Neural cell (in vitro differentiated cells): Measurements from ENCODE around the gene POLDIP3. TPM values are rescaled to one million over a fixed set of nuclear protein-coding genes. Genes with fewer than 3 reads are reported as not detected.
"Not testable (repeated sequence)": the region's sequence is repeated elsewhere in the genome, so short reads cannot be mapped to it uniquely, and the experiment has no call there.

ENCODE experiments used
- H2AFZ ChIP-seq: fragments of 200-600, 300-800 bp; sonication (generic), shearing (Covaris generic); 2 replicates; pipeline ENCODE4 v1.6.0; 2014; ENCODE audit warnings: low read depth, mild to moderate bottlenecking, antibody characterized with exemption, low read length, moderate library complexity
- H3F3A ChIP-seq: fragments of 200-600 bp; shearing (Covaris generic); 2 replicates; pipeline ENCODE4 v1.6.1; 2016; ENCODE audit warnings: mild to moderate bottlenecking, moderate library complexity, mixed read lengths, antibody characterized with exemption, low read length; ENCODE audit not compliant: insufficient read depth, poor library complexity, severe bottlenecking
- H3K27ac ChIP-seq: fragments of 200-600, 300-800 bp; sonication (generic), shearing (Covaris generic); 2 replicates; pipeline ENCODE4 v1.5.1; 2014; ENCODE audit warnings: mild to moderate bottlenecking, low read length, moderate library complexity
- H3K27me3 ChIP-seq: fragments of 300-800, 200-600 bp; sonication (generic), shearing (Covaris generic); 2 replicates; pipeline ENCODE4 v1.6.0; 2014; ENCODE audit warnings: mild to moderate bottlenecking, low read depth, low read length, moderate library complexity; ENCODE audit not compliant: insufficient read depth
- H3K36me3 ChIP-seq: fragments of 300-800, 200-600 bp; sonication (generic), shearing (Covaris generic); 2 replicates; pipeline ENCODE4 v1.5.1; 2014; ENCODE audit warnings: mild to moderate bottlenecking, antibody characterized with exemption, low read length, moderate library complexity; ENCODE audit not compliant: insufficient read depth
- H3K4me2 ChIP-seq: fragments of 300-800, 200-600 bp; sonication (generic), shearing (Covaris generic); 2 replicates; pipeline ENCODE4 v1.6.0; 2014; ENCODE audit warnings: mild to moderate bottlenecking, low read length
- H3K4me3 ChIP-seq: fragments of 300-800, 200-600 bp; sonication (generic), shearing (Covaris generic); 2 replicates; pipeline ENCODE4 v1.5.1; 2014; ENCODE audit warnings: mild to moderate bottlenecking, low read length, moderate library complexity
- H3K79me2 ChIP-seq: fragments of 200-600 bp; shearing (Covaris generic); replicated peaks from 2 replicates; pipeline ENCODE4 v1.6.0; 2014; ENCODE audit warnings: mild to moderate bottlenecking, low read length, moderate library complexity; ENCODE audit not compliant: insufficient read depth
- H3K9ac ChIP-seq: fragments of 300-800, 200-600 bp; sonication (generic), shearing (Covaris generic); 2 replicates; pipeline ENCODE4 v1.6.1; 2016; ENCODE audit warnings: mild to moderate bottlenecking, low read length, mixed read lengths
- H3K9me2 ChIP-seq: fragments of 200-600 bp; shearing (Covaris generic); 2 replicates; pipeline ENCODE4 v1.6.1; 2016; ENCODE audit warnings: mild to moderate bottlenecking, low read length, mixed read lengths; ENCODE audit not compliant: insufficient read depth
- H3K9me3 ChIP-seq: fragments of 200-600, 300-800 bp; sonication (generic), shearing (Covaris generic); 2 replicates; pipeline ENCODE4 v1.6.1; 2016; ENCODE audit warnings: mild to moderate bottlenecking, mixed run types, low read length, moderate library complexity, mixed read lengths
- H4K20me1 ChIP-seq: fragments of 200-600 bp; shearing (Covaris generic); 2 replicates; pipeline ENCODE4 v1.6.1; 2016; ENCODE audit warnings: mild to moderate bottlenecking, mixed run types; ENCODE audit not compliant: insufficient read depth
- EP300 ChIP-seq: fragments of 450-650 bp; conservative IDR thresholded peaks from 2 replicates; pipeline ENCODE4 v1.6.1; 2014; ENCODE audit warnings: antibody characterized with exemption, mild to moderate bottlenecking, moderate library complexity; ENCODE audit not compliant: poor library complexity, severe bottlenecking
- EZH2 ChIP-seq: fragments of 200-600, 300-800 bp; shearing (Covaris generic), sonication (generic); IDR thresholded peaks from 2 replicates; pipeline ENCODE4 v1.6.1; 2014; ENCODE audit warnings: antibody characterized with exemption, low read length, borderline replicate concordance, mild to moderate bottlenecking; ENCODE audit not compliant: insufficient read depth, poor library complexity, severe bottlenecking
- MXI1 ChIP-seq: fragments of 450-650 bp; conservative IDR thresholded peaks from 2 replicates; pipeline ENCODE4 v1.6.1; 2014; ENCODE audit warnings: antibody characterized with exemption, mild to moderate bottlenecking; ENCODE audit not compliant: poor library complexity, severe bottlenecking
- POLR2AphosphoS5 ChIP-seq: IDR thresholded peaks from 2 replicates; pipeline ENCODE4 v1.6.1; 2012
- RAD21 ChIP-seq: fragments of 450-650 bp; conservative IDR thresholded peaks from 2 replicates; pipeline ENCODE4 v1.6.1; 2014; ENCODE audit warnings: antibody characterized with exemption, mild to moderate bottlenecking, moderate library complexity
- SMC3 ChIP-seq: fragments of 450-650 bp; conservative IDR thresholded peaks from 2 replicates; pipeline ENCODE4 v1.6.1; 2014; ENCODE audit warnings: antibody characterized with exemption, mild to moderate bottlenecking, moderate library complexity; ENCODE audit not compliant: poor library complexity
- TAF1 ChIP-seq: IDR thresholded peaks from 2 replicates; pipeline ENCODE4 v1.6.1; 2012; ENCODE audit warnings: low read depth
- polyA plus RNA-seq: library from polyadenylated mRNA; depleted of rRNA; stranded (reverse); fragments of >200 nt; gene quantifications from 2 replicates; pipeline ENCODE4 v1.2.3, GENCODE V29; 2014
- TF ChIP-seq, protein P1 (sequence below): fragments of 450-650 bp; IDR thresholded peaks from 2 replicates; pipeline ENCODE4 v1.5.1; 2014; ENCODE audit warnings: antibody characterized with exemption, mild to moderate bottlenecking, moderate library complexity; ENCODE audit not compliant: poor library complexity, severe bottlenecking
- TF ChIP-seq, protein P2 (sequence below): IDR thresholded peaks from 2 replicates; pipeline ENCODE4 v1.6.1; 2012; ENCODE audit warnings: borderline replicate concordance

The POLDIP3 gene
- polyA plus RNA-seq, 1 donor from 2014 or later = 56.9 TPM

DNA sequence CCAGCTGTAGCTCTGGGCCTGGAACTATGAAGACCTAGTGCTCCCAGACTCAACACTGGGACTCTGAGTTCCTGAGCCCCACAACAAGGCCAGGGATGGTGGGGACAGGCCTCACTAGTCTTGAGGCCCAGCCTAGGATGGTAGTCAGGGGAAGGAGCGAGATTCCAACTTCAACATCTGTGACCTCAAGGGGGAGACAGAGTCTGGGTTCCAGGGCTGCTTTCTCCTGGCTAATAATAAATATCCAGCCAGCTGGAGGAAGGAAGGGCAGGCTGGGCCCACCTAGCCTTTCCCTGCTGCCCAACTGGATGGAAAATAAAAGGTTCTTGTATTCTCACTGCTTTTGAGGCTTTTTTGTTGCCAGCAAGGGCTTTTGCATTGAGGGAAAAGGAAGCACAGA, 40.6 kb downstream of the POLDIP3 start:
- not testable (repeated sequence) for H3F3A ChIP-seq, H3K4me3 ChIP-seq, H3K9me3 ChIP-seq, H3K9ac ChIP-seq, H3K9me2 ChIP-seq, H3K27me3 ChIP-seq, H3K79me2 ChIP-seq, H4K20me1 ChIP-seq, H3K4me2 ChIP-seq, H3K27ac ChIP-seq, H2AFZ ChIP-seq, H3K36me3 ChIP-seq

DNA sequence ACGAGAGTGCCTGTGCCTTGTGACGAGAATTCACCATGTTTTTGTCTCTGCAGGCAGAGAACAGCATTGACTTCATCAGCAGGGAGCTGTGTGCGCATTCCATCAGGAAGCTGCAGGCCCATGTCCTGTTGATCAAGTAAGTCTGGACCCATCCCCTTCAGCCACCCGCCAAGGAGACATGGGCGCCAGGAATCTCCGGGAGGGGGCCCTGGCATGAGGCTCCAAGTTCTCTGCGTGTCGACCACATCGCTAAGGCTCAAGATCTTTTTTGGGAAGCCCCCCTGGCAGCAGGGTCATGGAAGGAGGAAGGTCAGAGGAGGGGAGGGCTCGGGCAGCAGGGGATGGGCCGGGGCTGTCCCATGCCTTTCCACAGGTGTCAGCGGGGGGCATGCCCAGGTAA, 43.6 kb downstream of the POLDIP3 start:
- H3K9ac ChIP-seq, H3K9me2 ChIP-seq, H3K27ac ChIP-seq, H3F3A ChIP-seq, H3K36me3 ChIP-seq, H3K9me3 ChIP-seq, H3K79me2 ChIP-seq, H3K4me3 ChIP-seq, H2AFZ ChIP-seq, H3K4me2 ChIP-seq, H3K27me3 ChIP-seq, H4K20me1 ChIP-seq: not testable (repeated sequence)

DNA sequence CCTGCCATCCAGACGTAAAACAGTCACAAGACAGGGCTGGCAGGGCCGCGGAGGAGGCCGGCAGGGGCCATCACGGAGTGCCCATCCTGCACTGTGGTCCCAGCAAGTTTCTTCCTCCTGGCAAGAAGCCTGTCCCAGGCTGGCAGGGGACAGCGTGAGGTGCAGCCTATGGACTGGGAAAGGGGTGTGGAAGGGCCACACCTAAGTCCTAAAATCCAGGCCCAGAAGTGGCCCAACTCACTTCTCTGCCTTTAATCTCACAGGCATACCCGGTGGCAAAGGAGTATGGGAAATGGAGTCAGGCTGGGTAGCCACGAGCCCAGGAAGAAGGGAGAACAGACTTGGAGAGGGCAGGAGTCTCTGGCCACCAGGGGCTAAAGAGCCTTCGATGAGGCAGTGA, 44.1 kb downstream of the POLDIP3 start:
- H3K79me2 ChIP-seq, H3K9ac ChIP-seq, H2AFZ ChIP-seq, H4K20me1 ChIP-seq, H3K4me3 ChIP-seq, H3F3A ChIP-seq, H3K9me2 ChIP-seq, H3K9me3 ChIP-seq, H3K36me3 ChIP-seq, H3K27me3 ChIP-seq, H3K4me2 ChIP-seq, H3K27ac ChIP-seq: not testable (repeated sequence)

DNA sequence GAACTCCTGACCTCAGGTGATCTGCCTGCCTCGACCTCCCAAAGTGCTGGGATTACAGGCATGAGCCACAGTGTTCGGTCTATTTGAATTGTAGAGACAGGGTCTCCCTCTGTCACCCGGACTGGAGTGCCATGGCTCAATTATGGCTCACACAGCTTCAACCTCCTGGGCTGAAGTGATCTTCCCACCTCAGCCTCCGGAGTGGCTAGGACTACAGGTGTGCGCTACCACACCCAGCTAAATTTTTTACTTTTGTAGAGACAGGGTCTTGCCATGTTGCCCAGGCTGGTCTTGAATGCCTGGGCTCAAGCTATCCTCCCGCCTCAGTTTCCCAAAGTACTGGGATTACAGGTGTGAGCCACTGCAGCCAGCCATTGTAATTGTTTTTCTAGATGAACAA, 46.7 kb downstream of the POLDIP3 start:
- not testable (repeated sequence) for H3K36me3 ChIP-seq

DNA sequence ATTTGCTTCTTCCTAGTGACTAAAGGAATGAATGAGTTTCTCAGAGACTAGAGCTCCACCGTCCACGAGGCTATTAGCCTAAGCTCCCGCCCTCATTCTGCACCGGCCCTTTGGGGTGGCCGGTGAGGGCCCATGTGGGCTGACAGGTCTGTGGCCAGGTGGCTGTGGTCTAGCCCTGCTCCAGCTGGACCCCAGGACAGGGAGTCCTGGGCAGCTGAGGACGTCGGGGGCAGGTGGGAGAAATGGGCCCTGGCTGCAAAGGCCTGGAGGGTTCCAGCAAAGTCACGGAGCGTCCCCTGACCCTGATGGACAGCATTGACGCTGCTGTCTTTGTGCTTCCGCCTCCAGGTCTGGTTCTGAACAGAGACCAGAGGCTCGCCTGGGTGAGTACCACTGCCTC, 48.7 kb downstream of the POLDIP3 start:
- Histone ChIP-seq H2AFZ (no peak overlapping the region), H3K27ac (no peak overlapping the region), H4K20me1 (no peaks in the 10 kb centered on the region), H3K9me2 (no peaks in the 10 kb centered on the region), H3K9ac (no peak overlapping the region), H3K4me2 (no peak overlapping the region), H3K4me3 (no peak overlapping the region), H3K36me3 (no peaks in the 10 kb centered on the region), H3K79me2 (no peaks in the 10 kb centered on the region), H3F3A (no peaks in the 10 kb centered on the region), H3K27me3 (no peaks in the 10 kb centered on the region), H3K9me3 (no peaks in the 10 kb centered on the region)
- TF ChIP-seq, protein P1, sequence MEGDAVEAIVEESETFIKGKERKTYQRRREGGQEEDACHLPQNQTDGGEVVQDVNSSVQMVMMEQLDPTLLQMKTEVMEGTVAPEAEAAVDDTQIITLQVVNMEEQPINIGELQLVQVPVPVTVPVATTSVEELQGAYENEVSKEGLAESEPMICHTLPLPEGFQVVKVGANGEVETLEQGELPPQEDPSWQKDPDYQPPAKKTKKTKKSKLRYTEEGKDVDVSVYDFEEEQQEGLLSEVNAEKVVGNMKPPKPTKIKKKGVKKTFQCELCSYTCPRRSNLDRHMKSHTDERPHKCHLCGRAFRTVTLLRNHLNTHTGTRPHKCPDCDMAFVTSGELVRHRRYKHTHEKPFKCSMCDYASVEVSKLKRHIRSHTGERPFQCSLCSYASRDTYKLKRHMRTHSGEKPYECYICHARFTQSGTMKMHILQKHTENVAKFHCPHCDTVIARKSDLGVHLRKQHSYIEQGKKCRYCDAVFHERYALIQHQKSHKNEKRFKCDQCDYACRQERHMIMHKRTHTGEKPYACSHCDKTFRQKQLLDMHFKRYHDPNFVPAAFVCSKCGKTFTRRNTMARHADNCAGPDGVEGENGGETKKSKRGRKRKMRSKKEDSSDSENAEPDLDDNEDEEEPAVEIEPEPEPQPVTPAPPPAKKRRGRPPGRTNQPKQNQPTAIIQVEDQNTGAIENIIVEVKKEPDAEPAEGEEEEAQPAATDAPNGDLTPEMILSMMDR = no peak
- no peak for TF ChIP-seq TAF1
- TF ChIP-seq EP300 = no peak
- TF ChIP-seq SMC3 = no peak
- no peak for TF ChIP-seq MXI1
- TF ChIP-seq POLR2AphosphoS5 = no peak
- TF ChIP-seq RAD21 = no peak
- TF ChIP-seq EZH2 = no peak
- TF ChIP-seq, protein P2, sequence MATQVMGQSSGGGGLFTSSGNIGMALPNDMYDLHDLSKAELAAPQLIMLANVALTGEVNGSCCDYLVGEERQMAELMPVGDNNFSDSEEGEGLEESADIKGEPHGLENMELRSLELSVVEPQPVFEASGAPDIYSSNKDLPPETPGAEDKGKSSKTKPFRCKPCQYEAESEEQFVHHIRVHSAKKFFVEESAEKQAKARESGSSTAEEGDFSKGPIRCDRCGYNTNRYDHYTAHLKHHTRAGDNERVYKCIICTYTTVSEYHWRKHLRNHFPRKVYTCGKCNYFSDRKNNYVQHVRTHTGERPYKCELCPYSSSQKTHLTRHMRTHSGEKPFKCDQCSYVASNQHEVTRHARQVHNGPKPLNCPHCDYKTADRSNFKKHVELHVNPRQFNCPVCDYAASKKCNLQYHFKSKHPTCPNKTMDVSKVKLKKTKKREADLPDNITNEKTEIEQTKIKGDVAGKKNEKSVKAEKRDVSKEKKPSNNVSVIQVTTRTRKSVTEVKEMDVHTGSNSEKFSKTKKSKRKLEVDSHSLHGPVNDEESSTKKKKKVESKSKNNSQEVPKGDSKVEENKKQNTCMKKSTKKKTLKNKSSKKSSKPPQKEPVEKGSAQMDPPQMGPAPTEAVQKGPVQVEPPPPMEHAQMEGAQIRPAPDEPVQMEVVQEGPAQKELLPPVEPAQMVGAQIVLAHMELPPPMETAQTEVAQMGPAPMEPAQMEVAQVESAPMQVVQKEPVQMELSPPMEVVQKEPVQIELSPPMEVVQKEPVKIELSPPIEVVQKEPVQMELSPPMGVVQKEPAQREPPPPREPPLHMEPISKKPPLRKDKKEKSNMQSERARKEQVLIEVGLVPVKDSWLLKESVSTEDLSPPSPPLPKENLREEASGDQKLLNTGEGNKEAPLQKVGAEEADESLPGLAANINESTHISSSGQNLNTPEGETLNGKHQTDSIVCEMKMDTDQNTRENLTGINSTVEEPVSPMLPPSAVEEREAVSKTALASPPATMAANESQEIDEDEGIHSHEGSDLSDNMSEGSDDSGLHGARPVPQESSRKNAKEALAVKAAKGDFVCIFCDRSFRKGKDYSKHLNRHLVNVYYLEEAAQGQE = no peak

More for the DNA sequence above, 46.7 kb downstream of the POLDIP3 start:
- H3K9me2 ChIP-seq, H2AFZ ChIP-seq, H3K4me3 ChIP-seq, H3K9ac ChIP-seq, H3F3A ChIP-seq, H4K20me1 ChIP-seq, H3K27me3 ChIP-seq, H3K27ac ChIP-seq, H3K4me2 ChIP-seq, H3K79me2 ChIP-seq, H3K9me3 ChIP-seq: not testable (repeated sequence)
